Muscle of back (tissue), 13 donors: Measurements from ENCODE around the gene OR5D13. TPM values are rescaled to one million over a fixed set of nuclear protein-coding genes. Genes with fewer than 3 reads are reported as not detected.

Experiments used
- DNase-seq, 3 donors: peaks; one replicate each; pipeline versions ENCODE4 v3.0.0 to v3.0.0-alpha.2; 2013
- long read RNA-seq, 9 donors: transcript quantifications; one replicate each; lab custom pipeline, GENCODE V29; 2026
- polyA plus RNA-seq, 10 donors: library from polyadenylated mRNA; unstranded; fragments of 120-200 nt; gene quantifications; one replicate each; pipeline ENCODE4 v1.2.1, GENCODE V29; 2013; ENCODE audit not compliant: insufficient read length in 10 of 10

OR5D13 gene, protein sequence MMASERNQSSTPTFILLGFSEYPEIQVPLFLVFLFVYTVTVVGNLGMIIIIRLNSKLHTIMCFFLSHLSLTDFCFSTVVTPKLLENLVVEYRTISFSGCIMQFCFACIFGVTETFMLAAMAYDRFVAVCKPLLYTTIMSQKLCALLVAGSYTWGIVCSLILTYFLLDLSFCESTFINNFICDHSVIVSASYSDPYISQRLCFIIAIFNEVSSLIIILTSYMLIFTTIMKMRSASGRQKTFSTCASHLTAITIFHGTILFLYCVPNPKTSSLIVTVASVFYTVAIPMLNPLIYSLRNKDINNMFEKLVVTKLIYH
- not detected for polyA plus RNA-seq
- long read RNA-seq, donor 1, result 0 reads
- long read RNA-seq, donor 2, result 0 reads
- long read RNA-seq, donor 3, result 0 reads
- long read RNA-seq, donor 4, result 0 reads
- long read RNA-seq, donor 5, result 0 reads
- long read RNA-seq, donor 6, result 0 reads
- long read RNA-seq, donor 7, result 0 reads
- long read RNA-seq, donor 8, result 0 reads
- long read RNA-seq, donor 9, result 0 reads

DNA sequence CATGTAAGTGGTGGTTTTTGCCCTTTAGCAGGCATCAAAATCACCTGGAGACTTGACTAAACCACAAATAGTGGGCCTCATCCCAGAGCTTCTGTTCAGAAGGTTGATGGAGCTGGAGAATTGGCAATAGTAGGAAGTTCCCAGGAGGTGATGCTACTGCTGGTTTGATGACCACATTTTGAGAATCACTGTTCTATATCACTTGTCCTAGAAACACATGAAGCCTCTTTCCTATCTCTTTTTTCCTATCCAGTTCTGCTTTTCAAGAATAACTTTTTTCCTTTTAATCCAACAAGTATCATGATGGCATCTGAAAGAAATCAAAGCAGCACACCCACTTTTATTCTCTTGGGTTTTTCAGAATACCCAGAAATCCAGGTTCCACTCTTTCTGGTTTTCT, at the start of gene OR5D13:
TSS of gene OR5D13 (plus strand) at position 301 of the 400 bp plus-strand sequence. CDS start at position 301, 0 bp downstream.
- no peak for DNase-seq

DNA sequence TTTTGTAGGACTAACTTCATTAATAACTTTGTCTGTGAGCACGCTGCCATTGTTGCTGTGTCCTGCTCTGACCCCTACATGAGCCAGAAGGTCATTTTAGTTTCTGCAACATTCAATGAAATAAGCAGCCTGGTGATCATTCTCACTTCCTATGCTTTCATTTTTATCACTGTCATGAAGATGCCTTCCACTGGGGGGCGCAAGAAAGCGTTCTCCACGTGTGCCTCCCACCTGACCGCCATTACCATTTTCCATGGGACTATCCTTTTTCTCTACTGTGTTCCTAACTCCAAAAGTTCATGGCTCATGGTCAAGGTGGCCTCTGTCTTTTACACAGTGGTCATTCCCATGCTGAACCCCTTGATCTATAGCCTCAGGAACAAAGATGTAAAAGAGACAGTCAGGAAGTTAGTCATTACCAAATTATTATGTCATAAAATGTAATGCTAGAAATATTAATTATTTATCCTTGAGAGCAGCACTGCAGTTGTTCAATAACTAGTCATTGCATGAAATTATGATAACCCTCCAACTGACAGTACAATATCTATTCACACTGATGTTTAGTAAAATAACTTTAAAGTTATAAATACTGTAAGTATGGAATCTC, 46.4 kb upstream of the OR5D13 start:
- DNase-seq, result no peak

DNA sequence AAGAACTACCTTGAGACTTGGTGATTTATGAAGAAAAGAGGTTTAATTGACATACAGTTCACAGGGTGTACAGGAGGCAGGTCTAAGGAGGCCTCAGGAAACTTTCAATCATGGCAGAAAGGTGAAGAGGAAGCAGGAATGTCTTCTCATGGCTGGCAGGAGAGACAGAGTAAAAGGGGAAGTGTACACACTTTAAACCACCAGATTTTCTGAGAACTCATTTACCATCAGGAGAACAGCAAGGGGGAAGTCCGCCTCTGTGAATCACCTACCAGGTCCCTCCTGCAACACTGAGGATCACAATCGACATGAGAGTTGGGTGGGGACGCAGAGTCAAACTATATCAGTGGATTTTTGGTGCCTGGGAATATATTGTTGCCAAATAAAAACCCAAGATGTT, 40.3 kb upstream of the OR5D13 start:
- DNase-seq, result no peak

DNA sequence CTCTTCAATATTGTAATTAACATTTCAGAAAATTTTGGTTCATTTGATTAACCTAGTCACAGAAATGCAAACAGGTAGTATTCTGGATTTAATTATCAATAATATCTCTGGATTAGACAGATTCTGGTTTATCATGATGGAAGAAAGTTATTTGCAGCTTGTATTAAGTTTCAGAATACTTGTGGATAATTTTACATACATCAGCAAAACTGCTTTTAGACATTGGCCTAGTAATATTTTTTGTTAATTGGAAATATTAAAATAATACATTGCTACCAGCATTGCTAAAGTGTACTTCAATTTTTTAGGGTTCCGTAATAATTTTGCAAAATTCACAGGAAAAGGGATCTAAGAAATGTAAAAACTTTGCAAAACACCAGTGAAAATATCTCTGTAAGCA, 18.4 kb downstream of the OR5D13 start:
- DNase-seq, result no peak

DNA sequence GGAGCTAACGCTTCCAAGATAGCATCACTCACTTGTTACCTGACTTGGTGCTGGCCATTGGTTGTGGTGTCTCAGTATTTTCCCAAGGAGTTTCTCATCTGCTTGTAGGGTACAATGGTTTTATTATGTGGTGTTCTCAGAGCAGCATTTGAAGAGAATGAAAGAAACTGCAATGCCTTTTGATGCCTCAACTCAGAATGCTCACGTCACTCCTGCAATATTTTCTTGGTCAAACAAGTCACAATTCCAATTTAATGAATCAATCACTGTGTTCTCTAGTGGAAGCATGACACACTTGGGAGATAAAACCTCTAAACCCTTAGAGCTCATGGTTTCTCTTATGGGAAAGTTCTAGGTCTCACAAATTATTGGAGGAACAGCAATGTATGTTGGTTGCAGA, 20.1 kb downstream of the OR5D13 start:
- no peak for DNase-seq

DNA sequence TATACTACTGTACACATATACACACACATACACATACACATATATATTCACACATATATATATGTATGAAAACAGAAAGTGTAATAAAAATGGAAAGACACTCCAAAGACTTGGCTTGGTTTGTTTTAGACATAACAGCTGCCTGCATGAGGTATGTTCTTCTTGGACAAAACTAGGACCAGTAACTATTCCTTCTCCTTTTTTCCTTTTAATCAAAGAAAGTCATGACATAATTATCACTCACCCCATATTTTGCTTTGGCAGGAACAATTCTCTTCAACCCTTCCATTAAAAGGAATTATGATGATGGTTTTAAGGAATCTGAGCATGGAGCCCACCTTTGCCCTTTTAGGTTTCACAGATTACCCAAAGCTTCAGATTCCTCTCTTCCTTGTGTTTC, 22.0 kb downstream of the OR5D13 start, which contains the start of gene OR5D14:
TSS of gene OR5D14 (plus strand) at position 301 of the 400 bp plus-strand sequence. CDS start at position 301, 0 bp downstream.
- no peak for DNase-seq

DNA sequence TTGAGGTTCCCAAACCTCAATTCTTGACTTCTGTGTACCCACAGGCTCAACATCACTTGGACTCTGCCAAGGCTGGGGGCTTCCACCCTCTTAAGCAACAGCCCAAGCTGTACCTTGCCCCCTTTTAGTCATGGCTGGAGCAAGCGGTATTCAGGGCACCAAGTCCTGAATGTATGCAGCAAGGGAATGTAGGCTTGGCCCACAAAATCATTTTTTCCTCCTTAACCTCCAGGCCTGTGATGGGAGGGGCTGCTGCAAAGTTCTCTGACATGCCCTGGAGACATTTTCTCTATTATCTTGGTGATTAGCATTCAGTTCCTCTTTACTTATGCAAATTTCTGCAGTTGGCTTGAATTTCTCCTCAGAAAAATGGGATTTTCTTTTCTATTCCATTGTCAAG, 33.0 kb downstream of the OR5D13 start:
- DNase-seq, result no peak

DNA sequence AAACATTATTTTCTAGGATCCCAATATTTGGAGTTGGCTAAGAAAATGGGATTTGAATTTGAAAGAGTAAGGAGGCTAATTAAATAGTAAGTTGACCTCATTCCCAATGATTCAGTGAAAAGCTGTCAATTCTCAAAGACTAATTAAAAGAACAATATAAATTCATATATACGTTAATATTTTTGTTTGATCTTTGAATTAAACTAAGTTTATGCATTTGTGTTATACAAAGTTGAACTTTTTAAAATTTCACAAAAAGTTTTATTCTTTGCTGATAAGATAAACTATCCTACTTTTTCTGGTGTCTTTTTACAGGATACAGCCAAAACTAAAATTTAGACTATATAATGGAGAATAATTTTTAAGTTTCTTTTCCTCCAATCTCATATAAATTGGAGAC, 37.8 kb downstream of the OR5D13 start, which contains the start of gene OR5L1:
TSS of gene OR5L1 (plus strand) at position 301 of the 400 bp plus-strand sequence. CDS start 100 bp downstream, outside the sequence.
- no peak for DNase-seq

DNA sequence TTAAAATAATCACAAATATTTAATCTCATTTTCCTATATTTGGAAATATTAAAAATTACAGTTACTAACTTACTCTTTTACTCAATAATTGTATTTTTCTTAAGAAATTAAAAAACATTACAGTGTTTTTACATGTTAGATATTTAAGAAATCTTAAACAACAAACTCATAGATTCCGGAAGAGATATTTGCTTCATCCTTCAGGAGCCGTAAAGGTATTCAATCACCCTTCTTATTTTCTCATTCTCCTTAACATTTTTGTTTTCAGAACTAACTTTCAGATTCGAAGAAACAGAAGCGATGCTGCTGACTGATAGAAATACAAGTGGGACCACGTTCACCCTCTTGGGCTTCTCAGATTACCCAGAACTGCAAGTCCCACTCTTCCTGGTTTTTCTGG, 46.1 kb downstream of the OR5D13 start, which contains the start of gene OR5D18:
TSS of gene OR5D18 (plus strand) at position 301 of the 400 bp plus-strand sequence. CDS start at position 301, 0 bp downstream.
- no peak for DNase-seq

Other genes starting within 250 kb of the OR5D13 start
- not detected for gene OR4C15, start 219.0 kb upstream of the OR5D13 start, polyA plus RNA-seq
- gene OR4C16, start 201.3 kb upstream of the OR5D13 start, polyA plus RNA-seq, result not detected
- not detected for gene OR4C11, start 165.8 kb upstream of the OR5D13 start, polyA plus RNA-seq
- gene OR4P4, start 138.3 kb upstream of the OR5D13 start, polyA plus RNA-seq, result under 1 TPM in 7 of 10 donors, not detected in 3; 0.07 to 0.13 (median 0.11) TPM
- gene OR4S2, start 125.1 kb upstream of the OR5D13 start, polyA plus RNA-seq, result not detected
- gene OR4C6, start 111.2 kb upstream of the OR5D13 start, polyA plus RNA-seq, result not detected
- not detected for gene OR5D14, start 22.1 kb downstream of the OR5D13 start, polyA plus RNA-seq
- gene OR5L1, start 37.9 kb downstream of the OR5D13 start, polyA plus RNA-seq, result not detected
- gene OR5D18, start 46.2 kb downstream of the OR5D13 start, polyA plus RNA-seq, result not detected
- not detected for gene OR5L2, start 53.8 kb downstream of the OR5D13 start, polyA plus RNA-seq
- gene OR5D16, start 65.3 kb downstream of the OR5D13 start, polyA plus RNA-seq, result not detected
- gene TRIM51, start 109.9 kb downstream of the OR5D13 start, polyA plus RNA-seq, result not detected
- not detected for gene OR5W2, start 141.1 kb downstream of the OR5D13 start, polyA plus RNA-seq
- not detected for gene OR5I1, start 163.0 kb downstream of the OR5D13 start, polyA plus RNA-seq
- gene OR10AG1, start 196.5 kb downstream of the OR5D13 start, polyA plus RNA-seq, result not detected
- gene OR5F1, start 221.2 kb downstream of the OR5D13 start, polyA plus RNA-seq, result not detected